GM12875 (cell line): ENCODE results near the gene PACRG.

Experiments used
- H3K4me3 ChIP-seq: one replicate; pipeline ENCODE4 v1.5.1; 2011; ENCODE audit warnings: low read depth, low read length, control low read depth
- TF ChIP-seq, protein P1 (sequence below): IDR thresholded peaks from 2 replicates; pipeline ENCODE4 v1.5.1; 2011; ENCODE audit warnings: low read depth, mild to moderate bottlenecking, control low read depth, inconsistent platforms, low read length, moderate library complexity, borderline replicate concordance; ENCODE audit not compliant: insufficient read depth

PACRG gene

DNA sequence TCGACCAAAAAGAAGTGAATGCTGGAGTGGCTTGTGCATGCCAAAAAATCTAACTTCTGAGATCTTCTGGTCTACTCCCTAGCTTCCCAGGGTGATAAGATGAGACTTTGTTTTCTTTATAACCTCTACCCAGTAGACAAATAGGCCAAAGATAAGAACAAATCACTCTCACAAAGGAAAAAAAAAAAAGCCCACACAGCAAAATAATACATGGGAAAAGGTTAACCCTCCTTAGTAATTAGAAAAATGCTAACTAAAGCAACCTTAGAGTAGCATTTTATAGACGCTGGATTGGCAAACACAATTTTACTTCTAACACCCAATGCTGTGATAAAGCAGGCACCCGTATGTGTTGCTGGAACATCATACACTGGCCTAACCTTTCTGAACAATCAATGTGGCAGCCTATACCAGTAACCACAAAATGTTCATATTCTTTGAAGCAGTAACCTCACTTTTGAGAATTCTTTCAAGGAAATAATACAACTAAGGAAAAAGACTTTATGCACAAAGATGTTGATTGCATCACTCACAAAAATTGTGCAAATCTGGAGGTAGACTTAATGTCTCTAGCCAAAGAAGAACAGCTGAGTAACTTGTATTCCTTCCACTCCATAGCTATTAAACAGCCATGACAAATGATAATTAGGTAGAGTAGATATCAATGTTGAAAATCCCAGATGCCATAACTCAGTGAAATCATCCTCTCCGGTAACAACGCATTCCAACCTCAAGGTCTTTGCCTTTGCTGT lies 570.5 kb downstream of the PACRG start:
- TF ChIP-seq, protein P1, sequence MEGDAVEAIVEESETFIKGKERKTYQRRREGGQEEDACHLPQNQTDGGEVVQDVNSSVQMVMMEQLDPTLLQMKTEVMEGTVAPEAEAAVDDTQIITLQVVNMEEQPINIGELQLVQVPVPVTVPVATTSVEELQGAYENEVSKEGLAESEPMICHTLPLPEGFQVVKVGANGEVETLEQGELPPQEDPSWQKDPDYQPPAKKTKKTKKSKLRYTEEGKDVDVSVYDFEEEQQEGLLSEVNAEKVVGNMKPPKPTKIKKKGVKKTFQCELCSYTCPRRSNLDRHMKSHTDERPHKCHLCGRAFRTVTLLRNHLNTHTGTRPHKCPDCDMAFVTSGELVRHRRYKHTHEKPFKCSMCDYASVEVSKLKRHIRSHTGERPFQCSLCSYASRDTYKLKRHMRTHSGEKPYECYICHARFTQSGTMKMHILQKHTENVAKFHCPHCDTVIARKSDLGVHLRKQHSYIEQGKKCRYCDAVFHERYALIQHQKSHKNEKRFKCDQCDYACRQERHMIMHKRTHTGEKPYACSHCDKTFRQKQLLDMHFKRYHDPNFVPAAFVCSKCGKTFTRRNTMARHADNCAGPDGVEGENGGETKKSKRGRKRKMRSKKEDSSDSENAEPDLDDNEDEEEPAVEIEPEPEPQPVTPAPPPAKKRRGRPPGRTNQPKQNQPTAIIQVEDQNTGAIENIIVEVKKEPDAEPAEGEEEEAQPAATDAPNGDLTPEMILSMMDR: no peak
- H3K4me3 ChIP-seq: no peak overlapping the region

DNA sequence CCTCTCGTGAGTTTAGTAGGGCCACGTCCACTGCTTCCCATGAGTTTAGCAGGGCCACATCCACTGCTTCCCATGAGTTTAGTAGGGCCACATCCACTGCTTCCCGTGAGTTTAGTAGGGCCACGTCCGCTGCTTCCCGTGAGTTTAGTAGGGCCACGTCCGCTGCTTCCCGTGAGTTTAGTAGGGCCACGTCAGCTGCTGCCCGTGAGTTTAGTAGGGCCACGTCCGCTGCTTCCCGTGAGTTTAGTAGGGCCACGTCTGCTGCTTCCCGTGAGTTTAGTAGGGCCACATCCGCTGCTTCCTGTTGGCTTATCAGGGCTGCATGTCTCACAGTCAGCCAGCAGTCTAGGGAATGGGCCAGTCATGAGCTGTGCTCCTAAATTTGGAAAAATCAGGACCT lies 573.1 kb downstream of the PACRG start:
- TF ChIP-seq, protein P1: no peak
- no peak overlapping the region for H3K4me3 ChIP-seq

DNA sequence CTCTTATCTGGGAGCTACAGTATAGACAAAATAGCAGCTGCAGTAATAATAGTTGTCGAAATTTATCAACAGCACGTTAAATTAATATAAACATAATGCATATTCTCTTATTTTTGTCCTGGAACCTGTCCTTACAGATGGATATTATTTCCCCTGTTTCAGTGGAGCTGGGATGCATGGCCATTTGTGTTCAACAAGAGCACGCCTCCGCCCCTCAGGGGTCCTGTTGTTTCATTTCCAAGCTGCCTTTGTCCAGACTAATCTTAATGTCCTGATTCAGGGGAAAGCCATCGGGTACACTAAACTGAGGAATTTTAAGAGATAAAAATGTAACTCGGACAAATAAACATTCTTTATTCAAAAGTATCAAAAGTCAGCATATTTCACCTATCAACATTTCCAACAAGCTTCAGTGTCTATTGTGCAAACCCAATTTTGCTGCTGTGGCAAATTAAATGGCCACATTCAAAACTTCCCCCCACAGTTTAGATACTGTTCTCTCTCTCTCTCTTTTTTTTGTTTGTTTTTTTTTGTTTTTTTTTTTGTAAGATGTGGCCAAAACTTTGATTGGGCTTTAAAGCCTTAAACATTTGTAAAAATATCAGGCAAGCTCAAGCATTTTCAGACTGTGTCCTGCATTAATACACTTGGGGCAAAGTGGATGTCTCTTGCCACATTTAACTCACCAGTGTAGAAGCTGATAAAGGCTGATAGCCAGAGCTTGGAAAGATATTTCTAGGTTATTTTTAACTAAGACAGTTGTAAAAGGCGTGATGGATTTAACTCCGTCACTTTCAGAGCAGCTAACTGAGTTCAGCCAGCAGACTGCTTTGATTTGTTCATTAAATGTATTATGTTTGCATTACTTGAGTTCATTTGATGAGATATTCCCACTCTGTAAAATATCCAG lies 574.2 kb downstream of the PACRG start:
- TF ChIP-seq, protein P1: no peak

DNA sequence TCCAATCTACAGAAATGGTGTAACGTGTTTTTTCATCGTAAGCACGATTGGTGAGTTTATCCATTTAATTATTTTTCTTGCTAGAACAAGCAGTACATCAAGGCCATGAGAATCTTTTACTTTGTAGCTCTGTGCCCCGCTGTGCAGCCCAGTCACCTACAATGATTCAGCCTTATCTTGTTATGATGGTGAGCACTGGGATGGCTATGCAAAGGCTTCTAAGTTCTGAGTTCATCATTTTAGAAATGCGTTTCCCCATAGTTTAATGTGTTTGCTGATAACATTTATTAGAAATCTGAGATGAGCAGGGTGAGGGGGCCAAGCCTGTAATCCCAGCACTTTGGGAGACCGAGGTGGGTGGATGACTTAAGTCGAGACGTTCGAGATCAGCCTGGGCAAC lies 575.0 kb downstream of the PACRG start:
- TF ChIP-seq, protein P1: no peak
- no peak overlapping the region for H3K4me3 ChIP-seq

More for the DNA sequence above, 574.2 kb downstream of the PACRG start:
- H3K4me3 ChIP-seq: no peak overlapping the region

DNA sequence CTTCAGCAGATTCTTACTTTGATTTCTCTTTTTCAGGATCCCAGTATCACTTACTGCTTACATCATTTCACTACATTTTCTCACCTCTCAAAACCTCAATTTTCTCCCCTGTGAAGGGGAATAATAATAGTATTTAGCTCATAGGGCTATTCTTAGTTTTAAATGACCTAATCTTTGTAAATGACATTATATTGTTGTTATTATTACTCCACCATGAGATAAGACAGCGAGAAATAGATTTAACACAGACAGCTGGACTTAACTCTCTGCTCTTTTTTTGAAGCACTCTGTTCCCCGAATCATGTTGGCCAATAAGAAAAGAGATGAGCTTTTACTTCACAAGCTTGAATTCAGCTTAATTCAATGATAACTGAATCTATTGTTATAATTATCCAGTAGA lies 578.2 kb downstream of the PACRG start:
- TF ChIP-seq, protein P1: no peak
- H3K4me3 ChIP-seq: no peak overlapping the region

DNA sequence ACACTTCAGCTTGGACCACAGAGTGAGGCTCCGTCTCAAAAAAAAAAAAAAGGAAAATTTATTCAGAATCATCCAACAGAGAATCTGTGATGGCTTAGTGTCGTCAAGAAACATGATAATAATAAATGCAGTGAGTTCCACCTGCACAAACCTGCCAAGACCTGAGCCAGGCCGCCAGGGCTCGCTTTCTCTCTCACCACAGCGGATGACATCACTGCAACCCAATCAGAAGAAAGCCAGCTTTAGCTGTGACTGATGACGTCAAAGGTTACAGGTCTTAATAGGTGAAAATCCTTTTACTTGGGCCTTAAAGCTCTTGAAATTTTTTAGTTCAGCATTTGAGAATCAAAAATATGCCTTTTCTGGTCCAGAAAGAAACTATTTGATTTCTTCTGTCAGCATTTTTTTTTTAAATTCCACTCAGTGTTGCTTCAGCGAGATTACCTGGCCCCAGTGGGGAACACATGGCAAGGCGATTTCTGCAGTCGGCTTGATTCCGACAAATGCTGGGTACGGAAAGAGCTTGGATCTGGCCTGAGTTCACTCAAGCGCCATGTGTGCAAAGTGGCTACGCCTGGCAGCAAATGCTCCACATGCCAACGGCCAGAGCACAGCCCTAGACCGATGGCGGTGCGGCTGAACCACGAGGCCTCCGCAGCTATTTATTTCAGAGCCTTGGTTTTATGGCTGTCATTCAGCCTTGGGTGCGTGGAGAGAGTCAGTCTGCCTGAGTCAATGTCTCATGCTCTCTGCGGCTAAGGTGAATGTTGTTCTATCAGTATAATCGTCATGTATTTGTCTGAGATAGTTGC lies 581.1 kb downstream of the PACRG start:
- H3K4me3 ChIP-seq: no peak overlapping the region
- TF ChIP-seq, protein P1: no peak
